Measurements from ENCODE around the gene SCT. TPM values are rescaled to one million over a fixed set of nuclear protein-coding genes. Genes with fewer than 3 reads are reported as not detected.

Gene SCT
- total and polyA plus RNA-seq, 4 donors, result not detected

DNA sequence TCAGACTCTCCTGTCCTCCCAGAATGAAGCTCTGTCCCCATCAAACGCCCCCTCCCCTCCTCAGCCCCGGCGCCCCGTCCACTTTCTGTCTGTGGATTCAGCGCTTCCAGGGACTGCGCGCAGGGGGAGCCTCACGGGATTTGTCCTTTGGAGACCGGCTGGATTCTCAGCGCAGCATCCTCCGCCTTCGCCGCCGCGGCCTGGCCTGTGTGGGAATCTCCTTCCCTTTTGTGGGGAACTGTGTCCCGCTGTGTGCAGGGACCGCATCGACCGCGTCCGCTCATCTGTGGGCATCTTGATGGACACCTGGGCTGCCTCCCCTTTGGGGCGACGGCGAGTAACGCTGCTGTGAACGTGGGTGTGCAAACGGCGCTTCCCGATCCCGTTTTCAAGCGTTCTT, 1.1 kb upstream of the SCT start (continued):
- TF ChIP-seq, protein P1, sequence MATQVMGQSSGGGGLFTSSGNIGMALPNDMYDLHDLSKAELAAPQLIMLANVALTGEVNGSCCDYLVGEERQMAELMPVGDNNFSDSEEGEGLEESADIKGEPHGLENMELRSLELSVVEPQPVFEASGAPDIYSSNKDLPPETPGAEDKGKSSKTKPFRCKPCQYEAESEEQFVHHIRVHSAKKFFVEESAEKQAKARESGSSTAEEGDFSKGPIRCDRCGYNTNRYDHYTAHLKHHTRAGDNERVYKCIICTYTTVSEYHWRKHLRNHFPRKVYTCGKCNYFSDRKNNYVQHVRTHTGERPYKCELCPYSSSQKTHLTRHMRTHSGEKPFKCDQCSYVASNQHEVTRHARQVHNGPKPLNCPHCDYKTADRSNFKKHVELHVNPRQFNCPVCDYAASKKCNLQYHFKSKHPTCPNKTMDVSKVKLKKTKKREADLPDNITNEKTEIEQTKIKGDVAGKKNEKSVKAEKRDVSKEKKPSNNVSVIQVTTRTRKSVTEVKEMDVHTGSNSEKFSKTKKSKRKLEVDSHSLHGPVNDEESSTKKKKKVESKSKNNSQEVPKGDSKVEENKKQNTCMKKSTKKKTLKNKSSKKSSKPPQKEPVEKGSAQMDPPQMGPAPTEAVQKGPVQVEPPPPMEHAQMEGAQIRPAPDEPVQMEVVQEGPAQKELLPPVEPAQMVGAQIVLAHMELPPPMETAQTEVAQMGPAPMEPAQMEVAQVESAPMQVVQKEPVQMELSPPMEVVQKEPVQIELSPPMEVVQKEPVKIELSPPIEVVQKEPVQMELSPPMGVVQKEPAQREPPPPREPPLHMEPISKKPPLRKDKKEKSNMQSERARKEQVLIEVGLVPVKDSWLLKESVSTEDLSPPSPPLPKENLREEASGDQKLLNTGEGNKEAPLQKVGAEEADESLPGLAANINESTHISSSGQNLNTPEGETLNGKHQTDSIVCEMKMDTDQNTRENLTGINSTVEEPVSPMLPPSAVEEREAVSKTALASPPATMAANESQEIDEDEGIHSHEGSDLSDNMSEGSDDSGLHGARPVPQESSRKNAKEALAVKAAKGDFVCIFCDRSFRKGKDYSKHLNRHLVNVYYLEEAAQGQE (IDR thresholded peaks at IDR 0.05), result no peak

DNA sequence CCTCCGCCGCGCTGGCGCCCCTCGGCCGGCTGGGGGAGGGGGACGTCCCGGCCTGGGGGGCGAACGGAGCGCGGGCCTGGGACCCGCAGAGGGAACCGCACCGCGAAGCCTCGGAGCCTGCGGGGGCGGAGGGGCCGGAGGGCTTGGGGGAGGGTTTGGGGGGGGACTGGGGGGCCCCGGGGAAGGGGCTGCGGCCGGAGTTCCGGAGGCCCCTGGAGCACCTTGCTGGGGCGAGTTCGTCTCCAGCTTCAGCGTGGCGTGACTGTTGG, 261 bp upstream of the SCT start:
- WGBS, result 47% methylated on average over 28 of the region's 28 CpGs
- no peak for DNase-seq (ENCODE audit: low spot score)
- Histone ChIP-seq H3K9me3 (ENCODE audit: control insufficient read depth in 4 of 4, low read length in 3 of 4) (no peaks in the 10 kb centered on the region), H3K4me1 (ENCODE audit: control insufficient read depth in 4 of 4, insufficient read depth in 4 of 4, low read length in 3 of 4) (peaks cover 4 to 21% (median 9%) of the 10 kb centered on the region in 4 donors), H3K9ac (ENCODE audit: low read depth in 1 of 2, low read length in 2 of 2) (no peak overlapping the region), H3K4me3 (ENCODE audit: low read depth in 1 of 3, low read length in 3 of 3) (no peak overlapping the region), H3K27me3 (ENCODE audit: control insufficient read depth in 4 of 4, insufficient read depth in 4 of 4, low read length in 3 of 4) (no peaks in the 10 kb centered on the region), H3K36me3 (ENCODE audit: control insufficient read depth in 4 of 4, insufficient read depth in 3 of 4, low read depth in 1 of 4, low read length in 3 of 4) (peaks cover 0 to 2% (median 0%) of the 10 kb centered on the region in 4 donors), H3K27ac (ENCODE audit: low read depth in 1 of 2, low read length in 2 of 2) (no peak overlapping the region)
- TF ChIP-seq NR2F2 (IDR thresholded peaks at IDR 0.05), result no peak
- TF ChIP-seq, protein P2, sequence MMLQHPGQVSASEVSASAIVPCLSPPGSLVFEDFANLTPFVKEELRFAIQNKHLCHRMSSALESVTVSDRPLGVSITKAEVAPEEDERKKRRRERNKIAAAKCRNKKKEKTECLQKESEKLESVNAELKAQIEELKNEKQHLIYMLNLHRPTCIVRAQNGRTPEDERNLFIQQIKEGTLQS (IDR thresholded peaks at IDR 0.05), result no peak

DNA sequence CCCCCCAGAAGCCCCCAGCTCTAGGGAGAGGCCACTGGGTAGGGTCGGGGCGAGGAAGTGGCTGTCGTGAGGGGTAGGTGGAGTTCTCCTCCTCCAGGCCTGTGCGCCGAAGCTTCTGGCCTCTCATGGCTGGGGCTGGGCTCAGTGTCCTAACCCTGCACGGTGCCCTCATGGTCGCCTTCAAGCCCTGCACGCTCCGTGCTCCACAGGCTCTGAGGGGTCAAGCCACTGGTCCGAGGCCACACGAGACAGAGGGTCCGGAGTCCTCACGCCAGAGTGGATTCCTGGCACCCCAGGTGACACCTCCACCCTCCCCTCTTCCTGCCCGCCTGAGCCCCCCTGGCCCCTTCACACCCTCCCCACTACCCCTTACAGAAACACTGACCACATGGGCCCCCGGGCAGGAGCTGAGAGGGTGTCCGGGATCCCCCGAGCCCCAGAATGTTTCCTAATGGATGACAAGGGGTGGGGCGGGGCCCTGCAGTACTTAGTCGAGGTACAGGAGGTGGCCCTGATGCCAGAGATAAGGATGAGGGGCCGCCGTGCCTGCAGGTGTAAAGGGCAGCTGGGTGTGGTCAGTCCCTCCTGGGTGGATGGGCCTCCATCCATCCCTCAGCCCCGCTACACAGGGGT, 1.2 kb downstream of the SCT start:
- WGBS, result 80% methylated on average over 22 of the region's 22 CpGs
- Histone ChIP-seq H3K4me1 (ENCODE audit: control insufficient read depth in 4 of 4, insufficient read depth in 4 of 4, low read length in 3 of 4) (peaks cover 4 to 21% (median 9%) of the 10 kb centered on the region in 4 donors), H3K36me3 (ENCODE audit: control insufficient read depth in 4 of 4, insufficient read depth in 3 of 4, low read depth in 1 of 4, low read length in 3 of 4) (peaks cover 0 to 2% (median under 1%) of the 10 kb centered on the region in 4 donors), H3K27ac (ENCODE audit: low read depth in 1 of 2, low read length in 2 of 2) (no peak overlapping the region), H3K27me3 (ENCODE audit: control insufficient read depth in 4 of 4, insufficient read depth in 4 of 4, low read length in 3 of 4) (no peaks in the 10 kb centered on the region), H3K4me3 (ENCODE audit: low read depth in 1 of 3, low read length in 3 of 3) (no peak overlapping the region), H3K9ac (ENCODE audit: low read depth in 1 of 2, low read length in 2 of 2) (no peak overlapping the region), H3K9me3 (ENCODE audit: control insufficient read depth in 4 of 4, low read length in 3 of 4) (no peaks in the 10 kb centered on the region)
- DNase-seq (ENCODE audit: low spot score), result no peak
- TF ChIP-seq EGR1 (IDR thresholded peaks at IDR 0.05; ENCODE audit: low read depth in 2 of 2) (no peak), TAF1 (conservative IDR thresholded peaks at IDR 0.05) (no peak), YY1 (IDR thresholded peaks at IDR 0.05) (no peak)

DNA sequence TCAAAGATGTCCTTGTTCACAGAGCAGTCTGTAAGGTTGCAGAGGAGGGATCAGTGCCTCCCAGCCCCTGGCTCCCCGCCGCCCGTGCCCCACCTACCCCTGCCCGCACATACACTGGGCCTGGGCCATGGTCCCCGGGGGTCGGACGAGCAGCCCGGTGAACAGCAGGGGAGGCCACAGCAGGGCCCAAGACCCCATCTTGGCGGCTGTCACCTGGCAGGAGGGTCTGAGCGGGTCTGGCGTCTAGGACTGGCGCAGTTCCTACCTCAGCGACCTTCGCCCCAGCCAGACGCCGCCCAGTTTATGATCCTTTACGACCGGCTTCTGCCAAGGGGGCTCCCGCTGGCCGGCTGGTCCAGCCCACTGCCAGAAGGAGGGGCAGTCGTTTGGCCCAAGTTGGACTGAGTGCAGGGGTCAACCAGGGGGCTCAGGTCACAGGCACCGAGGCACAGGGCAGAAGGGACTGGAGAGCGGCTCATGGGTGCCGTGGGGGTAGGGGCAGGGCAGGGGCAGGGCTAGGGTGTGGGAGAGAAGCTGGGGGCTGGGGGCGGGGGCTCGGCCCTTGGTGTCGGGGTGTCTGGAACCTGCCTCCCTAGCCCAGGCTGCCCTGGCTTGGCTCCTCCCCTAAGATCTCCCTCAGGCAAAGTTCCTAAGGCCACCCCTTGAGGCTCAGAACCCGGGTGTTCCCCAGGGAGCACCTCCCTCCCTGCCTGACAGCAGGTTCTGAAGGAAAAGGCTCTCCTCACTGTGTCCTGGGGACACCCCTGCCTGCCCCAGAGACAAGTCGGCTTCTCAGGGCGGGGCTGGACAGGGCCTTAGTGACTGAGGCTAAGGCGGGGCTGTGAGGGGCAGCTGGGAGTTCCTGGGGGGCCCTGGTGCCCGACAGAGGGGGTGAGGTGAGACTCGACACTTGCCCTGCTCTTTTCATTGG, 2.0 kb downstream of the SCT start, which contains the start of gene CDHR5:
Gene CDHR5, minus strand, starts transcription at position 251 of the 931 bp plus-strand sequence. Its CDS starts 53 bp downstream, at position 198.
- Histone ChIP-seq H3K4me3 (ENCODE audit: low read depth in 1 of 3, low read length in 3 of 3) (peak within 1 kb of the TSS in 2 of 3 donors; percentile 54 to 59), H3K27me3 (ENCODE audit: control insufficient read depth in 4 of 4, insufficient read depth in 4 of 4, low read length in 3 of 4) (no peaks in the 10 kb centered on the region), H3K9ac (ENCODE audit: low read depth in 1 of 2, low read length in 2 of 2) (no peak within 1 kb of the TSS), H3K9me3 (ENCODE audit: control insufficient read depth in 4 of 4, low read length in 3 of 4) (no peaks in the 10 kb centered on the region), H3K4me1 (ENCODE audit: control insufficient read depth in 4 of 4, insufficient read depth in 4 of 4, low read length in 3 of 4) (peaks cover 4 to 21% (median 9%) of the 10 kb centered on the region in 4 donors), H3K36me3 (ENCODE audit: control insufficient read depth in 4 of 4, insufficient read depth in 3 of 4, low read depth in 1 of 4, low read length in 3 of 4) (peaks cover 0 to 2% (median under 1%) of the 10 kb centered on the region in 4 donors), H3K27ac (ENCODE audit: low read depth in 1 of 2, low read length in 2 of 2) (peak within 1 kb of the TSS; percentile 35 to 54)
- WGBS, result 33% methylated on average over 33 of the region's 33 CpGs
- no peak for DNase-seq (ENCODE audit: low spot score)
- TF ChIP-seq, protein P3, sequence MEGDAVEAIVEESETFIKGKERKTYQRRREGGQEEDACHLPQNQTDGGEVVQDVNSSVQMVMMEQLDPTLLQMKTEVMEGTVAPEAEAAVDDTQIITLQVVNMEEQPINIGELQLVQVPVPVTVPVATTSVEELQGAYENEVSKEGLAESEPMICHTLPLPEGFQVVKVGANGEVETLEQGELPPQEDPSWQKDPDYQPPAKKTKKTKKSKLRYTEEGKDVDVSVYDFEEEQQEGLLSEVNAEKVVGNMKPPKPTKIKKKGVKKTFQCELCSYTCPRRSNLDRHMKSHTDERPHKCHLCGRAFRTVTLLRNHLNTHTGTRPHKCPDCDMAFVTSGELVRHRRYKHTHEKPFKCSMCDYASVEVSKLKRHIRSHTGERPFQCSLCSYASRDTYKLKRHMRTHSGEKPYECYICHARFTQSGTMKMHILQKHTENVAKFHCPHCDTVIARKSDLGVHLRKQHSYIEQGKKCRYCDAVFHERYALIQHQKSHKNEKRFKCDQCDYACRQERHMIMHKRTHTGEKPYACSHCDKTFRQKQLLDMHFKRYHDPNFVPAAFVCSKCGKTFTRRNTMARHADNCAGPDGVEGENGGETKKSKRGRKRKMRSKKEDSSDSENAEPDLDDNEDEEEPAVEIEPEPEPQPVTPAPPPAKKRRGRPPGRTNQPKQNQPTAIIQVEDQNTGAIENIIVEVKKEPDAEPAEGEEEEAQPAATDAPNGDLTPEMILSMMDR (IDR thresholded peaks at IDR 0.05; ENCODE audit: low read depth, low read length, missing input control), result no peak
- TF ChIP-seq RAD21 (IDR thresholded peaks at IDR 0.05), result peak in 1 of 2 donors; percentile 26
- peak; percentile 11 to 21 for TF ChIP-seq RXRA (IDR thresholded peaks at IDR 0.05)
- no peak for TF ChIP-seq FOXA1 (IDR thresholded peaks at IDR 0.05)
- TF ChIP-seq, protein P2 (IDR thresholded peaks at IDR 0.05), result no peak
- peak; percentile 55 to 71 for TF ChIP-seq HNF4A (conservative IDR thresholded peaks at IDR 0.05)
- TF ChIP-seq, protein P1 (IDR thresholded peaks at IDR 0.05), result no peak
- TF ChIP-seq JUND (IDR thresholded peaks at IDR 0.05), result no peak
- peak; percentile 38 for TF ChIP-seq SP1 (IDR thresholded peaks at IDR 0.05)
- no peak for TF ChIP-seq HNF4G (IDR thresholded peaks at IDR 0.05)
- no peak for TF ChIP-seq FOXA2 (IDR thresholded peaks at IDR 0.05)
